ENCODE measurements around the gene STEEP1. TPM values are rescaled to one million over a fixed set of nuclear protein-coding genes. Genes with fewer than 3 reads are reported as not detected.

STEEP1 gene
- total RNA-seq, 1 donor from 2014 or later = 55.5 TPM

GRCh38 chrX:119549327-119550016 is 15.7 kb downstream of the STEEP1 start:
- no peaks in the 10 kb centered on the region for H3K36me3 ChIP-seq (ENCODE audit: control insufficient read depth, insufficient read depth, low read length)
- no peak overlapping the region for H3K4me3 ChIP-seq (ENCODE audit: low read depth, low read length)
- H3K27me3 ChIP-seq (ENCODE audit: control insufficient read depth, insufficient read depth, low read length) = no peaks in the 10 kb centered on the region
- DNase-seq (ENCODE audit: low read depth) (no peak), FAIRE-seq (no peak)
- no peak for TF ChIP-seq CTCF (IDR thresholded peaks at IDR 0.05; ENCODE audit: insufficient read depth, low read length, severe bottlenecking)

- Histone ChIP-seq H3K4me3 (ENCODE audit: low read depth, low read length) (no peak overlapping the region), H3K36me3 (ENCODE audit: control insufficient read depth, insufficient read depth, low read length) (no peaks in the 10 kb centered on the region), H3K27me3 (ENCODE audit: control insufficient read depth, insufficient read depth, low read length) (no peaks in the 10 kb centered on the region)
- FAIRE-seq (no peak), DNase-seq (ENCODE audit: low read depth) (peak; percentile 75)
- no peak for TF ChIP-seq CTCF (IDR thresholded peaks at IDR 0.05; ENCODE audit: insufficient read depth, low read length, severe bottlenecking)
These were observed 24.0 kb downstream of the STEEP1 start for GRCh38 chrX:119541188-119541587.

GRCh38 chrX:119539872-119540271 is 25.3 kb downstream of the STEEP1 start:
- Histone ChIP-seq H3K27me3 (ENCODE audit: control insufficient read depth, insufficient read depth, low read length) (no peaks in the 10 kb centered on the region), H3K4me3 (ENCODE audit: low read depth, low read length) (no peak overlapping the region), H3K36me3 (ENCODE audit: control insufficient read depth, insufficient read depth, low read length) (no peaks in the 10 kb centered on the region)
- DNase-seq (ENCODE audit: low read depth) = no peak
- no peak for TF ChIP-seq CTCF (IDR thresholded peaks at IDR 0.05; ENCODE audit: insufficient read depth, low read length, severe bottlenecking)
- FAIRE-seq = no peak

- Histone ChIP-seq H3K4me3 (ENCODE audit: low read depth, low read length) (no peak overlapping the region), H3K36me3 (ENCODE audit: control insufficient read depth, insufficient read depth, low read length) (no peaks in the 10 kb centered on the region), H3K27me3 (ENCODE audit: control insufficient read depth, insufficient read depth, low read length) (no peaks in the 10 kb centered on the region)
- FAIRE-seq (no peak), DNase-seq (ENCODE audit: low read depth) (no peak)
- TF ChIP-seq CTCF (IDR thresholded peaks at IDR 0.05; ENCODE audit: insufficient read depth, low read length, severe bottlenecking) = no peak
These were observed 27.7 kb downstream of the STEEP1 start for GRCh38 chrX:119537487-119537886.

GRCh38 chrX:119529345-119530276 is 35.6 kb downstream of the STEEP1 start:
- TF ChIP-seq CTCF (IDR thresholded peaks at IDR 0.05; ENCODE audit: insufficient read depth, low read length, severe bottlenecking) = no peak
- FAIRE-seq = no peak

More at GRCh38 chrX:119529345-119530276, 35.6 kb downstream of the STEEP1 start:
- H3K4me3 ChIP-seq (ENCODE audit: low read depth, low read length) = no peak overlapping the region
- no peaks in the 10 kb centered on the region for H3K27me3 ChIP-seq (ENCODE audit: control insufficient read depth, insufficient read depth, low read length)
- DNase-seq (ENCODE audit: low read depth) = no peak
- H3K36me3 ChIP-seq (ENCODE audit: control insufficient read depth, insufficient read depth, low read length) = no peaks in the 10 kb centered on the region

Data from bronchial epithelial cell (primary cell).